ENCODE results near the gene PWWP2A. TPM values are rescaled to one million over a fixed set of nuclear protein-coding genes. Genes with fewer than 3 reads are reported as not detected.

PWWP2A gene
- total RNA-seq = 10 to 100 TPM; 26.3 to 26.5 TPM

DNA sequence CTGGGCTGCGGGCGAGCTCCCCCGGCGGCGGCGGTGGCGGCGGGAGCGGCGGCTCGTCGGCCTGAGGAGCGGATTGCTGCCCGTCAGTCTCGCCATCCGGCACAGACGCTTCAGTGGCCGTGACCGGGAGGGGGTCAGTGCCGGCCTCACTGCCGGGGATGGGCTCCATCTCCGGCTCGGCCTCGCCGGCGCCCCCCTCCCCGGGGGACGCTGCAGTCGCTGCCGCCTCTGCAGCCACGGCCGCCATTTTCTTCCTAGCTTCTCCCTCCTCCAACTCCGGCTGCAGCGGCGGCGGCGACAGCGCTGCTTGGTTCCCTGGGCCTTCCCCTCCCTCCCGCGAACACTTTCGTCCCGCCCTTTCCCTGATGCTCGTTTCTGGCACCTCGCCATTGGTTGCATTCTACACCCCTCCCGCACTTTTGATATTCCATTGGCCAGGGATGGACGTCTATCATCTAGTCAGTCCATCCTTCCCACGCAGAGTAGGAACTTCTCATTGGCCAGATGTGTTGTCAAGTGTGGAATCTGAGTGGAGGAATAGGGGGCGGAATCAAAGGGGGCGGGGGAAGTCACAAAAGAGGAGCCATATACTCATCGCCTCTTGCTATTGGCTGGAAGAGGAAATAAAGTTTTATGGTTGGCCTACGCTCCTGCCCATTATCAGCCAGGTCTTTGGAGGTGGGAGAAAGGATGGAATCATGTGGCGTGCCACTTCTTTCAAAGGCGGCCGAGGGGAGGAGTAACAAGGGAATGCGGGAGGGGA is at the start of gene PWWP2A:
Gene PWWP2A, minus strand, starts transcription at position 309 of the 763 bp plus-strand sequence. Its CDS starts 62 bp downstream, at position 247.

Other genes with a start within 250 kb of the PWWP2A start
- not detected for gene ADRA1B, start 203.0 kb downstream of the PWWP2A start, total RNA-seq
- 10 to 100 TPM; 44.0 to 46.5 TPM for gene TTC1, start 110.3 kb downstream of the PWWP2A start, total RNA-seq
- not detected for gene FABP6, start 110.1 kb upstream of the PWWP2A start, total RNA-seq
- not detected for gene CCNJL, start 193.1 kb upstream of the PWWP2A start, total RNA-seq

Data from activated naive CD4-positive, alpha-beta T cell treated with anti-CD3 and anti-CD28 coated beads, Interleukin-2, amount 10 ng/mL, durations not matched to agents 5 hours and 36 hours (primary cell).